Sigmoid colon (tissue), 7 donors: ENCODE data around the gene GLYR1. TPM values are rescaled to one million over a fixed set of nuclear protein-coding genes. Genes with fewer than 3 reads are reported as not detected.
A peak's percentile ranks its signal among the peaks of the same experiment; 100 is the strongest.

Source experiments
- DNase-seq: peaks from one replicate; pipeline ENCODE4 v3.0.0-alpha.2; 2019
- H3K27ac ChIP-seq, 4 donors: fragments of 200-600 bp; sonication (generic); one replicate each; pipeline ENCODE4 v1.5.1; 2016 to 2019; ENCODE audit warnings: mild to moderate bottlenecking in 1 of 4
- H3K27me3 ChIP-seq, 3 donors: fragments of 200-600 bp; sonication (generic); one replicate each; pipeline ENCODE4 v1.5.1; 2019; ENCODE audit warnings: mild to moderate bottlenecking in 1 of 3
- H3K36me3 ChIP-seq, 4 donors: fragments of 200-600 bp; sonication (generic); one replicate each; pipeline ENCODE4 v1.5.1; 2016 to 2019
- H3K4me1 ChIP-seq, 4 donors: fragments of 200-600 bp; sonication (generic); one replicate each; pipeline ENCODE4 v1.5.1; 2017 to 2019
- H3K4me3 ChIP-seq, 4 donors: fragments of 200-600 bp; sonication (generic); one replicate each; pipeline ENCODE4 v1.5.1; 2017 to 2019; ENCODE audit warnings: mild to moderate bottlenecking in 2 of 4, moderate library complexity in 1 of 4
- H3K9me3 ChIP-seq, 4 donors: fragments of 200-600 bp in 3 of 4; sonication (generic) in 3 of 4; one replicate each; pipeline versions ENCODE4 v1.5.1 to v1.6.1; 2013 to 2019
- EP300 ChIP-seq, 4 donors: sonication (generic); formaldehyde crosslinking; IDR thresholded peaks; one replicate each; pipeline ENCODE4 v1.6.1; 2017; ENCODE audit warnings: antibody characterized with exemption in 4 of 4
- POLR2A ChIP-seq, 2 donors: fragments of 450-650 bp; IDR thresholded peaks; one replicate each; pipeline ENCODE4 v1.6.1; 2016; ENCODE audit warnings: antibody characterized with exemption in 2 of 2, mild to moderate bottlenecking in 2 of 2, moderate library complexity in 2 of 2
- POLR2AphosphoS5 ChIP-seq, 4 donors: sonication (generic); formaldehyde crosslinking; IDR thresholded peaks; one replicate each; pipeline ENCODE4 v1.6.1; 2017; ENCODE audit warnings: antibody characterized with exemption in 4 of 4
- WGBS, 2 donors: extraction: QIAGEN DNeasy Blood & Tissue Kit; methylation state at CpG; one replicate each; pipeline ENCODE4 v1.1.7; 2013; 5-methylcytosine and 5-hydroxymethylcytosine counted together
- intact Hi-C: fragments of 100-400 bp; cut with DNase I; formaldehyde crosslinking; loops from one replicate; pipeline ENCODE4 v1.15.1; 2023
- polyA plus RNA-seq, 3 donors: library from polyadenylated mRNA; stranded (reverse); fragments of 200-250 nt; gene quantifications; one replicate each; pipeline ENCODE4 v1.2.3, GENCODE V29; 2013
- total RNA-seq, 4 donors: library from RNA; depleted of rRNA; stranded (reverse); fragments of >200 nt; gene quantifications; one replicate each; pipeline ENCODE4 v1.1.0, GENCODE V29; 2016
- TF ChIP-seq, protein P1 (sequence below), 4 experiments: fragments of 450-650 bp in 3 of 4; fragments of 200-600 bp in 1 of 4; IDR thresholded peaks; one replicate each; pipeline ENCODE4 v1.5.1; 2016 to 2019; ENCODE audit warnings: antibody characterized with exemption in 4 of 4, mild to moderate bottlenecking in 3 of 4, moderate library complexity in 2 of 4
- donor health status: healthy with polysubstance abuse.
- donor health status: Bipolar disorder and iron deficiency.
- donor health status: healthy.

GLYR1 gene
- total and polyA plus RNA-seq, 7 donors = 48.0 to 70.5 (median 59.9) TPM

DNA sequence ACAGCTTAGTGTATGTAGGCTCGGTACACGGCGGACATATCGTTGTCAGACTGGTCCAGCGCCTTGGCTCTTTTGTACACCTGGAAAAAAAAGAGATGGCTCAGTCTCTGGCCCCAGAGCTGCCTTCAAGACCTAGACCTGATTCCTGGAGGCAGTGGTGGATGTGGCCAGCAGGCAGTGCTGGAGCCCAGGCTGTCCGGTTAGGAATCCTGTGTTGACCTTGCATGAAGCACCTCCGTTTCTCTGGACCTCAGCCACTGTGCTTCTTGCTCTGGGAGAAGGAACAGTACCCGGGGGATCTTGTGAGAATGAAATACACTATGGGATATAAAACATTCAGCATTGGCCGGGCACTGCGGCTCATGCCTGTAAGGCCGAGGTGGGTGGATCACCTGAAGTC, 41.9 kb downstream of the GLYR1 start:
- intact Hi-C loops = no loop called here
- no peak for TF ChIP-seq EP300 (IDR thresholded peaks at IDR 0.05)
- TF ChIP-seq POLR2AphosphoS5 (IDR thresholded peaks at IDR 0.05) = no peak
- TF ChIP-seq, protein P1, sequence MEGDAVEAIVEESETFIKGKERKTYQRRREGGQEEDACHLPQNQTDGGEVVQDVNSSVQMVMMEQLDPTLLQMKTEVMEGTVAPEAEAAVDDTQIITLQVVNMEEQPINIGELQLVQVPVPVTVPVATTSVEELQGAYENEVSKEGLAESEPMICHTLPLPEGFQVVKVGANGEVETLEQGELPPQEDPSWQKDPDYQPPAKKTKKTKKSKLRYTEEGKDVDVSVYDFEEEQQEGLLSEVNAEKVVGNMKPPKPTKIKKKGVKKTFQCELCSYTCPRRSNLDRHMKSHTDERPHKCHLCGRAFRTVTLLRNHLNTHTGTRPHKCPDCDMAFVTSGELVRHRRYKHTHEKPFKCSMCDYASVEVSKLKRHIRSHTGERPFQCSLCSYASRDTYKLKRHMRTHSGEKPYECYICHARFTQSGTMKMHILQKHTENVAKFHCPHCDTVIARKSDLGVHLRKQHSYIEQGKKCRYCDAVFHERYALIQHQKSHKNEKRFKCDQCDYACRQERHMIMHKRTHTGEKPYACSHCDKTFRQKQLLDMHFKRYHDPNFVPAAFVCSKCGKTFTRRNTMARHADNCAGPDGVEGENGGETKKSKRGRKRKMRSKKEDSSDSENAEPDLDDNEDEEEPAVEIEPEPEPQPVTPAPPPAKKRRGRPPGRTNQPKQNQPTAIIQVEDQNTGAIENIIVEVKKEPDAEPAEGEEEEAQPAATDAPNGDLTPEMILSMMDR (IDR thresholded peaks at IDR 0.05) = no peak
- TF ChIP-seq POLR2A (IDR thresholded peaks at IDR 0.05) = no peak
- H3K9me3 ChIP-seq = no peaks in the 10 kb centered on the region
- H3K27ac ChIP-seq = peak overlapping the region in 3 of 4 donors; percentile 86 to 89 (median 88)
- peaks cover 0 to 41% (median 35%) of the 10 kb centered on the region in 4 donors for H3K4me1 ChIP-seq
- 92% methylated on average over 11 of the region's 11 CpGs for WGBS, 2 donors
- no peaks in the 10 kb centered on the region for H3K27me3 ChIP-seq
- no peak overlapping the region for H3K4me3 ChIP-seq
- no peak for DNase-seq
- peaks cover 4 to 44% (median 25%) of the 10 kb centered on the region in 4 donors for H3K36me3 ChIP-seq

DNA sequence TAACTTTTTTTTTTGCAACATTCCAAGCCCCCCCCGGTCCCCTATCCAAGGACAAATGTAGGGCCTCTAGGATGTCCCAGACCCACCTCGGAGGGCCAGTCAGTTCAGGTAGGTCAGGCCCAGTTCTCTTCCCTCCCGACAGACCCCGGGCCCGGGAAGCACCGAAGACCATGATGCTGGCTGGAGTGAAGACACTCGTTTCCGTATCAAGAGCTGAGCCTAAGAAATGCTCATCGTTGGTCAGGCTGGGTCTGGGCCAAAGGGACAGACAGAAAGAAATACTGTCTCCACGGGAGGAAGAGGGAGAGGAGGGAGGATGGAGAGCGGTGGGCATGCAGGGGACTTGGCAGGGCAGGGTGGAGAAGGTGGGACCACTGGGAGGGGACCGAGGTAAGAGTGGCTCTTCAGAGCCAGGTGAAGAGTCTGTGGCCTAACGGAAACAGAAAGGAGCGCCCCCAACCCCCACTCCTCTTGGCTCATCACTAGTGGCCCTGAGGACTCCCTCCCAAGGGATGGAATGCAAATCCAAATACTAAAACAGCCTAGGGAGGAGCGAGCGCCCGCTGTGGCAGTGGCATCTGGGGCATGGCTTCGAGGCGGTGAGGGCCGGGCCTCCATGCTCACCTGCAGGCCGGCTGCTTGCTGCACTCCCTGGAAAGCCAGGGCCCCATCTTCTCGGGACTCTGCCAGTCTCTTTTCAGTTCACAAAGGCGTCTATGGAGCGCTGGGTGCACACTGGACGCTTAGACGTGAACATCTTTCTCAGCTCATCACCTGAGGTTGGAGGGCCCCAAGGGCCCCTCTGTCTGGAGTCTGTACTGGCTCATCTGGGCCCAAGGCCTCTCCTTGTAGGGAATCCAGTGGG, 43.0 kb downstream of the GLYR1 start:
- 85 to 88% methylated on average over 26 of the region's 26 CpGs for WGBS, 2 donors
- intact Hi-C loops = loop anchor here (2.0 kb wide), 3 partner anchors 43 to 153 kb away; partner anchors contain the start of genes ANKS3, DNAAF8, GLYR1 and UBN1
- H3K27ac ChIP-seq = peak overlapping the region; percentile 86 to 92 (median 88)
- peaks cover 0 to 41% (median 35%) of the 10 kb centered on the region in 4 donors for H3K4me1 ChIP-seq
- no peak overlapping the region for H3K4me3 ChIP-seq
- no peak for DNase-seq
- H3K36me3 ChIP-seq = peaks cover 4 to 38% (median 25%) of the 10 kb centered on the region in 4 donors
- H3K9me3 ChIP-seq = no peaks in the 10 kb centered on the region
- no peak for TF ChIP-seq EP300 (IDR thresholded peaks at IDR 0.05)
- no peaks in the 10 kb centered on the region for H3K27me3 ChIP-seq

DNA sequence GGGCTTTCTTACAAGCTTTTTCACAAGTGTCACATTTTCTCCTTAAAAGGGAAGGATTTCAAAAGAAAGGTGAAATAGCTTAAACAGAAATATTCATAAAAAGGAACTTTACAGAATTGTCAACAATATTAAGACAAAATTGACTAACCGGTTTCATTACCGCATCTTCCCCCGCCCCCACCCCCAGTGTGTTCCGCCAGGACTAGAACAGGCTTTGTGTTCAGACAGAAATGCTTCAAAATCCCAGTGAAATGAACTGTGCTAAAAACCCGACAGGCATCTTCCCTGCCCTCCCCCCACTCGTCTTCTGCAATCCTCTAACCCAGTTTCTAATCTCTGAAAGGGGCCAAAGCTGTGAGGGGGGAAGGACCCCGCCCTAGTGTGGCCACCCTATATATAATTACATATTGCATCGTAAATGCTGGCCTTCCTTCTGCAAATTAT, 43.7 kb downstream of the GLYR1 start:
- H3K27me3 ChIP-seq = no peaks in the 10 kb centered on the region
- peaks cover 0 to 41% (median 35%) of the 10 kb centered on the region in 4 donors for H3K4me1 ChIP-seq
- WGBS, 2 donors = 49 to 57% methylated on average over 8 of the region's 8 CpGs
- intact Hi-C loops = loop anchor here (2.0 kb wide), 3 partner anchors 43 to 153 kb away; partner anchors contain the start of genes ANKS3, DNAAF8, GLYR1 and UBN1
- peak overlapping the region in 3 of 4 donors; percentile 70 to 86 (median 79) for H3K4me3 ChIP-seq
- H3K9me3 ChIP-seq = no peaks in the 10 kb centered on the region
- no peak for DNase-seq
- H3K36me3 ChIP-seq = peaks cover 4 to 38% (median 24%) of the 10 kb centered on the region in 4 donors
- peak overlapping the region; percentile 86 to 92 (median 88) for H3K27ac ChIP-seq
- TF ChIP-seq POLR2AphosphoS5 (IDR thresholded peaks at IDR 0.05) (no peak), EP300 (IDR thresholded peaks at IDR 0.05) (no peak), POLR2A (IDR thresholded peaks at IDR 0.05) (no peak)
- TF ChIP-seq, protein P1 (IDR thresholded peaks at IDR 0.05) = no peak

DNA sequence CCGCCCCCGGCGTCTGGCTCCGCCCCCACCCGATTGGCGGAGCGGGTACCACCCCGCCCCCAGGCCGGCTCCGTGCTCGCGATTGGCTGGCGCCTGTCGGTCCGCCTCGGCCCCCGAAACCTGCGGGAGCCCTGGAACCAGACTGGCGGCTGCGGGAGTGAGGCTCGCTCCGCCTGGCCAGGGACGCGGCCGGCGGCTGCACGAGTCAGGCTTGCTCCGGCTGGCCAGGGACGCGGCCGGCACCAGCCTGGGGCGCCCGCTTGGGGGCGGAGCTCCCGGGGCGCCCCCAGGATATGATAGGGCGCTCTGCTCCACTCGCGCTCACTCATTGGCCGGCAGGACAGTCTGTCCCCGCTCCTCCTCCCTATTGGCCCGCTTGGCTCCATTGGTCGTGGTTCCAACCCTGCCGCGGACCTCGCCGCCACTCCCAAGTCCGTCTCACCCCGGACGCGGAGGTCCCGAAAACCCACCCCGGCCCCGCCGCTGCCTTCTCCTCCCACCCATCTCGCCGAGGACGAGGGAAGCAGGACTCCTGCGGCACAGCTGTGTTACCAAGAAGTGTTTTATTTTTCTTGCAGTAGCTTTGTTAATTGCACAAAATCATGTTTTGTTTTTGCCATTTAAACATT, 44.3 kb downstream of the GLYR1 start:
- Histone ChIP-seq H3K27me3 (no peaks in the 10 kb centered on the region), H3K36me3 (peaks cover 4 to 38% (median 20%) of the 10 kb centered on the region in 4 donors), H3K4me3 (peak overlapping the region; percentile 55 to 86 (median 74)), H3K4me1 (peaks cover 0 to 41% (median 35%) of the 10 kb centered on the region in 4 donors), H3K9me3 (no peaks in the 10 kb centered on the region), H3K27ac (peak overlapping the region; percentile 86 to 92 (median 88))
- TF ChIP-seq EP300 (IDR thresholded peaks at IDR 0.05) (no peak), POLR2AphosphoS5 (IDR thresholded peaks at IDR 0.05) (peak in 3 of 4 donors; percentile 63 to 75 (median 67)), POLR2A (IDR thresholded peaks at IDR 0.05) (no peak)
- TF ChIP-seq, protein P1 (IDR thresholded peaks at IDR 0.05) = no peak
- 1% methylated on average over 59 of the region's 59 CpGs for WGBS, 2 donors
- intact Hi-C loops = loop anchor here (2.0 kb wide), 3 partner anchors 44 to 154 kb away; partner anchors contain the start of genes ANKS3, DNAAF8, GLYR1 and UBN1
- DNase-seq = peak; percentile 96
